Right lobe of liver (tissue), 6 donors: ENCODE data around the gene ZFP36. TPM values are rescaled to one million over a fixed set of nuclear protein-coding genes. Genes with fewer than 3 reads are reported as not detected.
A peak's percentile ranks its signal among the peaks of the same experiment; 100 is the strongest.

Experiments used
- ATAC-seq, 4 donors: fragments of 200-7000 bp; cut with Tn5 transposase; one replicate each; pipeline ENCODE4 v1.9.1; 2020; ENCODE audit warnings: mild to moderate bottlenecking in 4 of 4, moderate library complexity in 4 of 4
- DNase-seq, 3 donors: peaks; one replicate each; pipeline ENCODE4 v3.0.0-alpha.2; 2020
- H3K27ac ChIP-seq, 3 donors: fragments of 200-600 bp; one replicate each; pipeline ENCODE4 v1.8.0; 2022
- H3K27me3 ChIP-seq, 2 donors: fragments of 200-600 bp; one replicate each; pipeline ENCODE4 v1.8.0; 2022
- H3K36me3 ChIP-seq, 4 donors: fragments of 200-600 bp; sonication (generic) in 1 of 4; one replicate each; pipeline versions ENCODE4 v1.5.1 to v1.8.0; 2017 to 2022; ENCODE audit warnings: control low read depth in 1 of 4
- H3K4me1 ChIP-seq, 4 donors: fragments of 200-600 bp; sonication (generic) in 1 of 4; one replicate each; pipeline versions ENCODE4 v1.5.1 to v1.8.0; 2017 to 2022; ENCODE audit warnings: control low read depth in 1 of 4
- H3K4me3 ChIP-seq, 3 donors: fragments of 200-600 bp; one replicate each; pipeline ENCODE4 v1.8.0; 2022
- H3K9me3 ChIP-seq, 4 donors: fragments of 200-600 bp; sonication (generic) in 1 of 4; one replicate each; pipeline versions ENCODE4 v1.5.1 to v1.8.0; 2017 to 2022; ENCODE audit warnings: control low read depth in 1 of 4
- POLR2A ChIP-seq: fragments of 450-650 bp; IDR thresholded peaks from one replicate; pipeline ENCODE4 v1.6.1; 2017; ENCODE audit warnings: antibody characterized with exemption, mild to moderate bottlenecking
- WGBS: methylation state at CpG from one replicate; pipeline ENCODE4 v1.1.6; 2018; ENCODE audit warnings: low coverage, low lambda C conversion rate; ENCODE audit not compliant: insufficient coverage; ENCODE audit errors: missing lambda C conversion rate; 5-methylcytosine and 5-hydroxymethylcytosine counted together
- intact Hi-C, 2 donors: fragments of 100-400 bp; cut with DNase I; formaldehyde crosslinking; loops; one replicate each; pipeline versions ENCODE4 v1.11.2 to v1.14.1; 2022
- long read RNA-seq: library from polyadenylated mRNA; unstranded; transcript quantifications from one replicate; pipeline ENCODE4 v2.0.0, GENCODE V29; 2019
- total RNA-seq, 6 experiments: library from RNA; depleted of rRNA in 2 of 6; stranded (reverse); fragments of >200 nt in 2 of 6; fragmentation: NEBNext Ultra II Directional in 3 of 6; extraction: Animal tissue kit (Norgen Biotek cat#: 25700) in 3 of 6; gene quantifications; one replicate each; pipeline versions ENCODE4 v1.1.0 to v1.2.4, GENCODE V29; 2016 to 2023
- TF ChIP-seq, protein P1 (sequence below), 4 donors: fragments of 200-600 bp in 3 of 4; fragments of 450-650 bp in 1 of 4; IDR thresholded peaks; one replicate each; pipeline versions ENCODE4 v1.5.1 to v1.8.0; 2016 to 2022; ENCODE audit warnings: antibody characterized with exemption in 4 of 4, mild to moderate bottlenecking in 2 of 4
- donor health status: DM: no; HTN: yes; CAD: no.
- donor health status: DM: no; HTN: no; CAD: no.
- donor health status: DM: no; HTN: no; CAD: no.
- donor health status: DM: no; HTN: yes; CAD: no.
- donor health status: DM: no; HTN: yes; CAD: no.

ZFP36 gene, protein sequence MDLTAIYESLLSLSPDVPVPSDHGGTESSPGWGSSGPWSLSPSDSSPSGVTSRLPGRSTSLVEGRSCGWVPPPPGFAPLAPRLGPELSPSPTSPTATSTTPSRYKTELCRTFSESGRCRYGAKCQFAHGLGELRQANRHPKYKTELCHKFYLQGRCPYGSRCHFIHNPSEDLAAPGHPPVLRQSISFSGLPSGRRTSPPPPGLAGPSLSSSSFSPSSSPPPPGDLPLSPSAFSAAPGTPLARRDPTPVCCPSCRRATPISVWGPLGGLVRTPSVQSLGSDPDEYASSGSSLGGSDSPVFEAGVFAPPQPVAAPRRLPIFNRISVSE
- total RNA-seq, result 100 to 1,000 TPM in 3 of 6 experiments, 10 to 100 TPM in 3; 28.3 to 156 (median 91.7) TPM
- long read RNA-seq, partial matches to known transcripts, result 0 of 4 reads
- long read RNA-seq, other reads (novel, unspliced or antisense), result 3 of 4 reads

GRCh38 chr19:39406656-39407409 lies at the start of gene ZFP36:
TSS of gene ZFP36 (plus strand) at chr19:39406847. CDS start at chr19:39406905, 58 bp downstream.
- DNase-seq (peak; percentile 92 to 95 (median 94)), ATAC-seq (peak; percentile 11 to 46 (median 42))
- WGBS, result 0% methylated on average over 23 of the region's 56 CpGs
- Histone ChIP-seq H3K27me3 (no peaks in the 10 kb centered on the region), H3K9me3 (no peaks in the 10 kb centered on the region), H3K27ac (peak within 1 kb of the TSS; percentile 93 to 100 (median 99)), H3K4me1 (peaks cover 0 to 23% (median 11%) of the 10 kb centered on the region in 4 donors), H3K36me3 (peaks cover 0 to 11% (median 7%) of the 10 kb centered on the region in 4 donors), H3K4me3 (peak within 1 kb of the TSS; percentile 84 to 99 (median 97))
- TF ChIP-seq POLR2A, result peak; percentile 99
- TF ChIP-seq, protein P1, sequence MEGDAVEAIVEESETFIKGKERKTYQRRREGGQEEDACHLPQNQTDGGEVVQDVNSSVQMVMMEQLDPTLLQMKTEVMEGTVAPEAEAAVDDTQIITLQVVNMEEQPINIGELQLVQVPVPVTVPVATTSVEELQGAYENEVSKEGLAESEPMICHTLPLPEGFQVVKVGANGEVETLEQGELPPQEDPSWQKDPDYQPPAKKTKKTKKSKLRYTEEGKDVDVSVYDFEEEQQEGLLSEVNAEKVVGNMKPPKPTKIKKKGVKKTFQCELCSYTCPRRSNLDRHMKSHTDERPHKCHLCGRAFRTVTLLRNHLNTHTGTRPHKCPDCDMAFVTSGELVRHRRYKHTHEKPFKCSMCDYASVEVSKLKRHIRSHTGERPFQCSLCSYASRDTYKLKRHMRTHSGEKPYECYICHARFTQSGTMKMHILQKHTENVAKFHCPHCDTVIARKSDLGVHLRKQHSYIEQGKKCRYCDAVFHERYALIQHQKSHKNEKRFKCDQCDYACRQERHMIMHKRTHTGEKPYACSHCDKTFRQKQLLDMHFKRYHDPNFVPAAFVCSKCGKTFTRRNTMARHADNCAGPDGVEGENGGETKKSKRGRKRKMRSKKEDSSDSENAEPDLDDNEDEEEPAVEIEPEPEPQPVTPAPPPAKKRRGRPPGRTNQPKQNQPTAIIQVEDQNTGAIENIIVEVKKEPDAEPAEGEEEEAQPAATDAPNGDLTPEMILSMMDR (IDR thresholded peaks at IDR 0.05), result no peak
- intact Hi-C loops, result no loop called here

- ATAC-seq (no peak), DNase-seq (no peak)
- intact Hi-C loops, result no loop called here
- Histone ChIP-seq H3K4me3 (no peak overlapping the region), H3K27ac (no peak overlapping the region), H3K9me3 (no peaks in the 10 kb centered on the region), H3K4me1 (peaks cover 0 to 14% (median 4%) of the 10 kb centered on the region in 4 donors), H3K36me3 (peaks cover 0 to 58% (median 36%) of the 10 kb centered on the region in 4 donors), H3K27me3 (no peaks in the 10 kb centered on the region)
- 85% methylated on average over 2 of the region's 3 CpGs for WGBS
- TF ChIP-seq POLR2A, result no peak
- TF ChIP-seq, protein P1 (IDR thresholded peaks at IDR 0.05), result no peak
Observed at GRCh38 chr19:39359026-39359425, 47.6 kb upstream of the ZFP36 start.

- ATAC-seq (no peak), DNase-seq (no peak)
- H3K4me1 ChIP-seq, result peaks cover 0 to 14% (median 4%) of the 10 kb centered on the region in 4 donors
- intact Hi-C loops, result no loop called here
- no peaks in the 10 kb centered on the region for H3K9me3 ChIP-seq
- peaks cover 0 to 49% (median 29%) of the 10 kb centered on the region in 4 donors for H3K36me3 ChIP-seq
- no peak overlapping the region for H3K4me3 ChIP-seq
- no peaks in the 10 kb centered on the region for H3K27me3 ChIP-seq
- WGBS, result no CpG with 5 or more reads among the region's 1 CpG
- TF ChIP-seq, protein P1 (IDR thresholded peaks at IDR 0.05), result no peak
- no peak for TF ChIP-seq POLR2A
- H3K27ac ChIP-seq, result no peak overlapping the region
Observed at GRCh38 chr19:39360599-39360998, 46.0 kb upstream of the ZFP36 start.

DNA sequence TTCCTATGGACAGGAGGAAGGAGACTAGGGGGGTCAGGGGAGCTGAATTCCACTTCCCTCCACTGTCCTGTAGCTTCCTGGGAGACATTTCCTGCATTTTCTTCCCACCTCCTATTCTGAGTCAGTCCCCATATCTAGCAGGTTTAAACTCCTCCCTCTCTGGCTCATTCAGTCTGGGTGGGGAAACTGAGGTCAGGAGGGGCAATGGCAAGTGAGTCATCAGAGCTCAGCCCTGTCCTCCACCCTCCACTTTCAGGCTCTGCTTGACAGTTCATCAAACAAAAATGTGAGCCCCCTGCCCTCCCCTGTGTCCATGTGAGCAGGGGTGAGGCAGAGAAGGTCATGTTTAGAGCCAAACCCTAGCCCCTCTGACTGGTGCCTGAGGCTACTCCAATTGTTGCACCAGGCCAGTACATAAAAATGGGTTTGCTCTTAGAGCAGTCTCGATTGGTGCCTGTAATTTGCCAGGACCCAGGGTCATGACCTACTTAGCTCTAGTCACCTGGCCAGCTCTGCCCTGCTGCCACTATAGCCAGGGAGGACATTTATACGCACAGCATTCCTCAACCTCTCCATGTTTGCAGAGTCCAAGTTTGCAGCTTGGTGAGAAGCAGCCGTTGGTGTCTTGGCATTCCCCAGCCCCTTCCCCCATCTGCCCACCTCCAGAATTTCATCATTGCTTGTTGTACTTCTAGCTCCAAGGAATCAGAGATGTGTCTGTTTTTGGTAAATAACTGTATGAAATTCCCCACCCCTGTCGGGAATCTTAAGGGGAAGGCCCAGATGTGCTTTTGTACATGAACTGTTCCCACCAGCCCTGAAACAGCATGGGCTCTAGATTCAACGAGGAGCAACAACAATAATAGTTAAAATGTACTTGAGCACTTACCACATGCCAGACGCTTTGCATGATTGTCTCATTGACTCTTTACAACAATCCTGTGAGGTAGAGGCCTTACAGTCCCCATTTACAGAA lies 43.7 kb upstream of the ZFP36 start:
- H3K4me3 ChIP-seq, result no peak overlapping the region
- intact Hi-C loops, result no loop called here

More for the DNA sequence above, 43.7 kb upstream of the ZFP36 start:
- Histone ChIP-seq H3K36me3 (peaks cover 0 to 34% (median 12%) of the 10 kb centered on the region in 4 donors), H3K4me1 (peaks cover 0 to 14% (median 4%) of the 10 kb centered on the region in 4 donors), H3K27me3 (no peaks in the 10 kb centered on the region), H3K27ac (peak overlapping the region in 2 of 3 donors; percentile 1 to 17), H3K9me3 (no peaks in the 10 kb centered on the region)
- ATAC-seq (peak; percentile 85 to 97 (median 93)), DNase-seq (peak in 1 of 3 donors; percentile 62)
- 64% methylated on average over 4 of the region's 6 CpGs for WGBS
- TF ChIP-seq POLR2A, result no peak
- TF ChIP-seq, protein P1 (IDR thresholded peaks at IDR 0.05), result no peak
